ENCODE results near the gene CRYBA2. TPM values are rescaled to one million over a fixed set of nuclear protein-coding genes. Genes with fewer than 3 reads are reported as not detected.

Gene CRYBA2
- total RNA-seq, 1 donor from 2014 or later: not detected

- Mint-ChIP-seq H3K4me1 (no peaks in the 10 kb centered on the region), H3K4me3 (no peak overlapping the region), H3K36me3 (no peaks in the 10 kb centered on the region), H3K27me3 (ENCODE audit: low read depth) (peaks cover 65% of the 10 kb centered on the region), H3K9me3 (no peaks in the 10 kb centered on the region), H3K27ac (no peak overlapping the region)
- DNase-seq (ENCODE audit: low spot score in 2 of 2, unreplicated experiment in 2 of 2): no peak
- TF ChIP-seq, protein P1, sequence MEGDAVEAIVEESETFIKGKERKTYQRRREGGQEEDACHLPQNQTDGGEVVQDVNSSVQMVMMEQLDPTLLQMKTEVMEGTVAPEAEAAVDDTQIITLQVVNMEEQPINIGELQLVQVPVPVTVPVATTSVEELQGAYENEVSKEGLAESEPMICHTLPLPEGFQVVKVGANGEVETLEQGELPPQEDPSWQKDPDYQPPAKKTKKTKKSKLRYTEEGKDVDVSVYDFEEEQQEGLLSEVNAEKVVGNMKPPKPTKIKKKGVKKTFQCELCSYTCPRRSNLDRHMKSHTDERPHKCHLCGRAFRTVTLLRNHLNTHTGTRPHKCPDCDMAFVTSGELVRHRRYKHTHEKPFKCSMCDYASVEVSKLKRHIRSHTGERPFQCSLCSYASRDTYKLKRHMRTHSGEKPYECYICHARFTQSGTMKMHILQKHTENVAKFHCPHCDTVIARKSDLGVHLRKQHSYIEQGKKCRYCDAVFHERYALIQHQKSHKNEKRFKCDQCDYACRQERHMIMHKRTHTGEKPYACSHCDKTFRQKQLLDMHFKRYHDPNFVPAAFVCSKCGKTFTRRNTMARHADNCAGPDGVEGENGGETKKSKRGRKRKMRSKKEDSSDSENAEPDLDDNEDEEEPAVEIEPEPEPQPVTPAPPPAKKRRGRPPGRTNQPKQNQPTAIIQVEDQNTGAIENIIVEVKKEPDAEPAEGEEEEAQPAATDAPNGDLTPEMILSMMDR (IDR thresholded peaks at IDR 0.05; ENCODE audit: unreplicated experiment): no peak
Observed at GRCh38 chr2:219022041-219022440, 28.8 kb upstream of the CRYBA2 start.

- no peaks in the 10 kb centered on the region for H3K9me3 Mint-ChIP-seq
- H3K4me3 Mint-ChIP-seq: no peak overlapping the region
- H3K27me3 Mint-ChIP-seq (ENCODE audit: low read depth): peaks cover 65% of the 10 kb centered on the region
- no peaks in the 10 kb centered on the region for H3K36me3 Mint-ChIP-seq
- TF ChIP-seq, protein P1 (IDR thresholded peaks at IDR 0.05; ENCODE audit: unreplicated experiment): no peak
- no peaks in the 10 kb centered on the region for H3K4me1 Mint-ChIP-seq
- no peak overlapping the region for H3K27ac Mint-ChIP-seq
- DNase-seq (ENCODE audit: low spot score in 2 of 2, unreplicated experiment in 2 of 2): no peak
Observed at GRCh38 chr2:219021591-219021990, 28.4 kb upstream of the CRYBA2 start.

DNA sequence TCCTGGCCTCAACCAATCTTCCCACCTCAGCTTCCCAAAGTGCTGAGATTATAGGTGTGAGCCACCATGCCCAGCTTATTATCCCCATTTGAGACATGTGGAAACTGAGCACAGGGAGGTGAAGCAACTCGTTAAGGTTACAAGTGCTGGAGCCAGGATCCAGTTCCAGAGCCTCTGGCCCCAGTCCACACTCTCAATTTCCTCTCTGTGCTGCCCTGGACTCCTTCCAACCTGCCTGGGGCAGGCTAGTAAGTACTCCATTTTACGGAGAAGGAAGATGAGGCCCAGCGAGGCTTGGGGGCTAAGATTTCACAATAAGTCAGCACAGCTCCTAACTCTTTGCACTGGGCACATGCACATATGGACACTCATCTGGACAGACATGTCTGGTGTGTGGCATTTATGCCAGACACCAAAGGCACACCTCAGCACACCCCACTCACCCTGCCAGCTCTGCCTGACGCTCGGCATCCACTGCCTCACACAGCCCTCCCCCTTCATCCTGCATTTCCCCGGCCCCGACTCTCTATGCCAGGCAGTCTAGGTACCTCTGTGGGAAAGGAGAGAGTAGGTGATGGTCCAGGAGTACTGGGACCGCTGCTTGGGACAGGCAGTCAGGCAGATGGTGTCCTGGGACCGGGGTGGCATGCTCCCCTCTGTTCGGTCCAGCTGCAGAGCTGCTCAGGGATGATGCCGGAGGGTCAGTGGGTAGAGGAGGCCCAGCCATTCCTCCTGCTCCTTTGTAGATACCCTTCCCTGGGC lies 27.6 kb upstream of the CRYBA2 start:
- no peak overlapping the region for H3K4me3 Mint-ChIP-seq
- peaks cover 66% of the 10 kb centered on the region for H3K27me3 Mint-ChIP-seq (ENCODE audit: low read depth)
- no peaks in the 10 kb centered on the region for H3K9me3 Mint-ChIP-seq
- no peaks in the 10 kb centered on the region for H3K4me1 Mint-ChIP-seq
- DNase-seq (ENCODE audit: low spot score in 2 of 2, unreplicated experiment in 2 of 2): no peak
- H3K36me3 Mint-ChIP-seq: no peaks in the 10 kb centered on the region
- TF ChIP-seq, protein P1 (IDR thresholded peaks at IDR 0.05; ENCODE audit: unreplicated experiment): no peak
- no peak overlapping the region for H3K27ac Mint-ChIP-seq

DNA sequence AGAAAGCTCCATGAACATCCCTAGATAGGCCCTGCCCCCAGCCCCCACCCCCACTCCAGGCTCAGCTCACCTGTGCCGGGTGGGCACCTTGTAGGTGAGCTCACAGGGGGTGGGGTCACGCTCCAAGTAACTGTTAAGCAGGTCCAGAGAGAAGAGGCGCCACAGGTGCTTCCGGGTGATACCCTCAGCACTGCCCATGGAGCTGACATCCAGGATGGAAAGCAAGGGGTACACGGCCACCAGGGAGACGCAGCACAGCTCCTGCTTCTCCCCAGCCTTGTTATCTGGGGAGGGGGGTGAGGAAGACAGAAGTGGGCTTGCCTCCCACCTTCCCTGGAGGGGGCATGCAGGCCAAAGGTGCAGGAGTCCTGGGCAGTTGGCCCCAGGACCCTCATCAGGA lies 26.2 kb upstream of the CRYBA2 start:
- Mint-ChIP-seq H3K27ac (no peak overlapping the region), H3K4me3 (no peak overlapping the region), H3K9me3 (no peaks in the 10 kb centered on the region), H3K36me3 (no peaks in the 10 kb centered on the region), H3K27me3 (ENCODE audit: low read depth) (peaks cover 67% of the 10 kb centered on the region), H3K4me1 (no peaks in the 10 kb centered on the region)
- DNase-seq (ENCODE audit: low spot score in 2 of 2, unreplicated experiment in 2 of 2): no peak
- TF ChIP-seq, protein P1 (IDR thresholded peaks at IDR 0.05; ENCODE audit: unreplicated experiment): no peak

GRCh38 chr2:219018726-219019125 lies 25.5 kb upstream of the CRYBA2 start:
- Mint-ChIP-seq H3K27ac (no peak overlapping the region), H3K27me3 (ENCODE audit: low read depth) (peaks cover 73% of the 10 kb centered on the region), H3K36me3 (no peaks in the 10 kb centered on the region), H3K9me3 (no peaks in the 10 kb centered on the region), H3K4me3 (no peak overlapping the region), H3K4me1 (no peaks in the 10 kb centered on the region)
- DNase-seq (ENCODE audit: low spot score in 2 of 2, unreplicated experiment in 2 of 2): no peak
- TF ChIP-seq, protein P1 (IDR thresholded peaks at IDR 0.05; ENCODE audit: unreplicated experiment): no peak
